HL-60 (cell line): ENCODE measurements around the gene SCYL3.

Source experiments
- DNase-seq, 2 experiments: peaks; one replicate each; pipeline ENCODE4 v3.0.0-alpha.2; 2010 to 2020; ENCODE audit warnings: low read depth in 1 of 2, low spot score in 1 of 2
- H3K27ac ChIP-seq: fragments of 250-450 bp; sonication (Bioruptor Pico); replicated peaks from 2 replicates; pipeline ENCODE4 v1.5.1; 2020; ENCODE audit warnings: mild to moderate bottlenecking, moderate library complexity
- H3K27me3 ChIP-seq: fragments of 250-450 bp; sonication (Bioruptor Pico); 2 replicates; pipeline ENCODE4 v1.5.1; 2021; ENCODE audit warnings: mild to moderate bottlenecking, moderate library complexity; ENCODE audit not compliant: insufficient read depth, poor library complexity, severe bottlenecking
- H3K4me3 ChIP-seq: replicated peaks from 2 replicates; pipeline ENCODE4 v1.5.1; 2011; ENCODE audit warnings: mild to moderate bottlenecking, control low read depth, low read length; ENCODE audit not compliant: insufficient read depth
- CTCF ChIP-seq: IDR thresholded peaks from one replicate; pipeline ENCODE4 v1.5.1; 2011; ENCODE audit warnings: low read length, control low read depth, inconsistent platforms; ENCODE audit not compliant: insufficient read depth
- GABPA ChIP-seq: IDR thresholded peaks from 2 replicates; pipeline ENCODE4 v1.6.1; 2012; ENCODE audit warnings: low read depth
- POLR2AphosphoS5 ChIP-seq: IDR thresholded peaks from 2 replicates; pipeline ENCODE4 v1.6.1; 2012; ENCODE audit warnings: low read depth
- REST ChIP-seq: IDR thresholded peaks from 2 replicates; pipeline ENCODE4 v1.6.1; 2012; ENCODE audit warnings: low read depth; ENCODE audit not compliant: insufficient replicate concordance
- SPI1 ChIP-seq: IDR thresholded peaks from 2 replicates; pipeline ENCODE4 v1.6.1; 2012; ENCODE audit warnings: low read depth, mild to moderate bottlenecking, borderline replicate concordance

Gene SCYL3

GRCh38 chr1:169933984-169934725 lies 40.5 kb upstream of the SCYL3 start:
- no peak overlapping the region for H3K4me3 ChIP-seq
- H3K27me3 ChIP-seq, result no peaks in the 10 kb centered on the region
- TF ChIP-seq REST (no peak), GABPA (no peak), SPI1 (no peak), POLR2AphosphoS5 (no peak), CTCF (no peak)
- H3K27ac ChIP-seq, result no peak overlapping the region
- no peak for DNase-seq

- TF ChIP-seq GABPA, result no peak
- TF ChIP-seq POLR2AphosphoS5, result no peak
- TF ChIP-seq REST, result no peak
- no peak for TF ChIP-seq CTCF
- no peak for TF ChIP-seq SPI1
- H3K27me3 ChIP-seq, result no peaks in the 10 kb centered on the region
Observed at GRCh38 chr1:169931795-169932231, 38.1 kb upstream of the SCYL3 start.

GRCh38 chr1:169929210-169929526 lies 35.5 kb upstream of the SCYL3 start:
- Histone ChIP-seq H3K27ac (no peak overlapping the region), H3K27me3 (no peaks in the 10 kb centered on the region), H3K4me3 (no peak overlapping the region)
- no peak for TF ChIP-seq POLR2AphosphoS5
- TF ChIP-seq CTCF, result no peak
- TF ChIP-seq SPI1, result no peak
- TF ChIP-seq GABPA, result no peak
- no peak for TF ChIP-seq REST
- no peak for DNase-seq

More at GRCh38 chr1:169931795-169932231, 38.1 kb upstream of the SCYL3 start:
- Histone ChIP-seq H3K4me3 (no peak overlapping the region), H3K27ac (no peak overlapping the region)
- DNase-seq, result no peak
